GM21360 (cell line): ENCODE measurements around the gene PPP2R1B.
"Not testable (repeated sequence)": the region's sequence is repeated elsewhere in the genome, so short reads cannot be mapped to it uniquely, and the experiment has no call there.

Experiments
- ATAC-seq: cut with Tn5 transposase; IDR thresholded peaks from one replicate; pipeline ENCODE4 v1.9.1; 2021; ENCODE audit warnings: mild to moderate bottlenecking, moderate library complexity; ENCODE audit not compliant: unreplicated experiment

The PPP2R1B gene

DNA sequence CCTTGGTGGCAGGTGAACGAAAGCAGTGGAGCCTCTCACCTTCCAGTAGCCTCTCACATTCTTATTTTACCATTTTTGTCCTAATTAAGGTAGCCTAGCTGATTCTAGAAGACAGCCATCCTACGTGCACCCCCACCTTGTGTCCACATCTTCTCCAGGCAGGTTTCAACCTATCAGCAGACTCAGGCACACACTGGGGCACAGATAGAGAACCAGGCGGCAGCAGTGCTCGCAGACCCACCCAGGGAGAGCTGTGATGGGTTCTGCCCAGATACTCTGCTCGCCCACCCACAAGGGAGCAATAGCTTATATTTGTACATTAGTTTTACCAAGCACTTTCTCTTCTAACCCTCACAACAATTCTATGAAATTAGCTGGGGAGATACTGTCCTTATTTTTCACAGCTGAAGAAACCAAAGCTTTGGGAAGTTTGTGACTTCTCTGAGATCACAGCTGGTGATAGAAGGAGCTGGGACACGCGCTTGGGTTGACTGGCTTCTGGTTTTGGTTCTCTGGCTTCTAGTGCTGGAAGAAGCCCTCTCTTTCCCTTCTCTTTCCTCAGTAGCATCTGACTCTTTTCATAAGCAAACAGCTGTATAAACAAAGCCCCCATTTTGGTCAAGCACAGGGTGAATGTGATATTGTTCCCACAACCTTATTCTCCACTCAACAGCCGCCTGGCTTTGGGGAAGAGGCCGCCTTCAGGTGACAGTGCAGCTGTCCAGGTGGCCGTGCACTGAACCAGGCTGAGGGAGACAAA lies 36.9 kb downstream of the PPP2R1B start:
- no peak for ATAC-seq

DNA sequence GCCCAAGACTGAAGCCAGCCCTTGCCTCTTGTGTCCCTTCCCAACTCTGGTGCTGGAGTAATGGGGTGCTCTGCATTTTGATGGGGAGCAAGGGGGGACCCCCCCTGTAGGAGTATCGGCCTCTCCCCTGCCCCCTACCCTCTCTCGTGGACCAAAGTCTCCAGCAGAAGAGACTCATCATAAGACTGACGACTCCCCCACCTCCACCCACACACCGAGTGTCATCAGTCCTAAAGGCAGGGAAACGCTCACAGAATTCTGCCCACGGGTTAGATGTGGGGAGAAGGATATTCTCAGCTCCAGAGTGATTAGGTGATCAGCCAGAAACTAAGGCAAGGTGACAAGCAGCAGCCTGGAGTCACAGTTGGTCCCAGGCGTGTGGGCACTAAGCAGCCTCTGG lies 38.8 kb downstream of the PPP2R1B start:
- no peak for ATAC-seq

DNA sequence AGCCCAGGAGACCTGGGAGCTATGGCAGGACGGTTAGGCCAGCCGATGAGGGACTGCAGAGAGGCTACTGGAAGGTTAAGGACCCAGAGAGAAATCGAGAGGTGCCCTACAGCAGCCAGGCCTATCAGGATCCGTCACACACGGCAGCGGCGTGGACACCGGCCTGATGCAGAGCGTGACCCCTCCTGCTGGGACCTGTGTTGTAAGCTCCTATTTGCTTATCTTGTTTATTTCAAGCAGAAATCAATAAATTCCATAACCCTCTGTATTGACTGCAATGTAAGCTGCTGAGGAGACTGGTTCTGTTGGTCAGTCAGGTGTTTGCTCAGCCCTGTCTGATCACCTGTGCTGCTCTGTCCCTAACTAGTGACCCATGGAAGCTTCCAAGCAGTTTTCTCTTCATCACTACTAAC lies 39.9 kb downstream of the PPP2R1B start:
- ATAC-seq, result no peak

DNA sequence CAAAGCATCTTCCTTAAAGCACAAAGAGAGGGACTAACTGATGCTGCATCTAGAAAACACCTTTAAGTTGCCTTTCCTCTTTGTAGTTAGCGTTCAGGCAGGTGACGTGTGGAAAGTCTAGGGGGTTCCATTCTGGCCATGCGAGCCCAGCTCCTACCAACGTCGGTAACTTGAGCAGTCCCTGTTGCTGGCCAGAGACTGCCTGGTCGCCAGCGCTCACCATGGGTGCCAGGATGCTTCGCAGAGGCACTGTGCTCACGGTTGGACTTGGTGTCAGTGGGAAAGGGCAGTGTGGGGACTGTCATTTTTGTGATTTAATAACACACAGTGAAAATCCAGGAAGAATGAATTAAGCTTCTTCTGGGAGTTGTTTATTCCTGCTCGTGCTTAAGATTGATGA lies 40.6 kb downstream of the PPP2R1B start:
- no peak for ATAC-seq

DNA sequence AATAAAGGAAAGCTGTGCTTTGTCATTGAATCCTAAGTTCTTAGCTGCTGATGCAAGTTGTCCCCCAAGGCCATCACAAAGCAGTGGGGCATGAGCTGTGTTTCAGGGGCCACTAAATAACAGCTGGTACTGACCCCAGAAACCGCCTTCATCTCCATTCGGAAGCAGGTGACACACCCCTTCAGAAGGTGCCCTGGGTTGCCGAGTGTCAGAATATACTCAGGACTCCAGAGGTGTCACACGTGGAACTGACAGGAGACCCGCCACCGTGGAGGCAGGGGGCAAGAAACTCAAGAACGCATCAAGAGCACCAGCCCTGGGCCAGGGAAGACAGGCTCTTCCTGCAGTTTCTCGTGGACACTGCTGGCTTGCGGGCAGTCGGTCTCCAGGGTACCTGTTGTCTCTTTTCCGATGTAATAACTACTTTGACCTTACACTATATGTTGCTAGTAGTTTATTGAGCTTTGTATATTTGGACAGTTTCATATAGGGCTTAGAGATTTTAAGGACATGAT lies 41.5 kb downstream of the PPP2R1B start:
- ATAC-seq, result no peak

DNA sequence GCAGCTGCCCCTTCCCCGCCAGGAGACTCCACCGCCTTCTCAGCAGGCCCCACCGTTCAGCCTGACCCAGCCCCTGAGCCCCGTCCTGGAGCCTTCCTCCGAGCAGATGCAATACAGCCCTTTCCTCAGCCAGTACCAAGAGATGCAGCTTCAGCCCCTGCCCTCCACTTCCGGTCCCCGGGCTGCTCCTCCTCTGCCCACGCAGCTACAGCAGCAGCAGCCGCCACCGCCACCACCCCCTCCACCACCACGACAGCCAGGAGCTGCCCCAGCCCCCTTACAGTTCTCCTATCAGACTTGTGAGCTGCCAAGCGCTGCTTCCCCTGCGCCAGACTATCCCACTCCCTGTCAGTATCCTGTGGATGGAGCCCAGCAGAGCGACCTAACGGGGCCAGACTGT lies 42.6 kb downstream of the PPP2R1B start:
- no peak for ATAC-seq

DNA sequence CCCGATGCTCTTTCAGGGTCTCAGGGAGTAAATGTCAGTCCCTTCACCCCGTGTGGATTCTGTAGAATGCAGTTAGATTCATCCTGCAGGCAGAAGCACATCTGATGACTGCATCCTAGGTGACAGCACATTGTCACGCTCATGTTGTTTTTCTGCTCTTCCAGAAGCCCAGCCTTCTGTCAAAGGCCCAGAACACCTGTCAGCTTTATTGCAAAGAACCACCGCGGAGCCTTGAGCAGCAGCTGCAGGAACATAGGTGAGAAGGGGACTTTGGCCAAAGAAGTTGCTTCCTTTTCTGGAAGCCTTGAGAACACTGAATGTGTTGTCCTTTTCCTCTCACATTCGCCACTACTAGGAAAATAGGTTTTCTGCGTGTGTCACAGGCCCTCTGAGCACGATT lies 43.7 kb downstream of the PPP2R1B start:
- ATAC-seq, result no peak

DNA sequence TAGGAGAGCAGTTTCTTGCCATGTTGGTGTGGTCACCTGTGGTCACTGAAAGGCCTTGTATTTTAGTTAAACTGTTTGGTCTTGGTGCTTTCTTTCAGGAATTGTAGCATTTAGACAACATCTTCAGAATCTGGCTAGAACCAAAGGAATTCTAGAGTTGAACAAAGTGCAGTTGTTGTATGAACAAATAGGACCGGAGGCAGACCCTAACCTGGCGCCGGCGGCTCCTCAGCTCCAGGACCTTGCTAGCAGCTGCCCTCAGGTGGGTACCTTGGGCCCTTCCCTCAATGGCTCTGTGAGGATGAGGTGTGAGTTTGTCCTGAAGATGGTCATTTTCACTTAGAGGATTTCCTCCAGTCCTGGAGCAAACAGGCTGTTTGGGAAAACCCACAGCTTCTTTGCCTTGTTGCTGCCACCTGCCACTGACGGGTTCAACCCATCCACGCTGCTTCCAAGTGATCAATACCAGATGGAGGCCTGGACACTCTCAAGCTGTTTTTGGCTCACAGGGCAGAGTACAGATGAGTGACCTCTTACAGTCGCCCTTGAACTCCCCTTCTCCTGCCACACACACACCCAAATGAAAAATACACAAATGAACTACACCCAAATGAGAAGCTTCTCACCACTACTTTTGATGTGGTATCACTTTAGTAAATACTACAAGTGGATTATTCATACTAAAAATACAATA lies 45.2 kb downstream of the PPP2R1B start:
- ATAC-seq, result no peak

DNA sequence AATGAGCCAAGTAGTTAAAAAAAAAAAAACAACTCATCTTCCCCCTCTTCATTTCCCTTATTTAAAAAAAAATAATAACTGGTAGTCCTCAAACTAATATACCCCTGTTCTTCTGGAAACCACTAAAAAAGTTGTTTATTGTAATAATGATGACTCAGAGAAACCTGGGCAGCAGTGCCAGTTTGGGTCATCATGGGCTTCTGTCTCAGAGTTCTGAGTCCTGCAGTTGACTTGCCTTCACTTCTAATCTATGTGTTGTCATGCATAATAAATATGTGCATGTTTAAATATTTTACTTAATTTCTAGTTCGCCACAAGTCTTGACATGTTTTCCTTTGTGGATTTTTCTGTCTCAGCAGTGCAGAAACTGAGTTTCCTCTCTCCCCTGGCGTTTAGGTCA lies 46.8 kb downstream of the PPP2R1B start:
- no peak for ATAC-seq

DNA sequence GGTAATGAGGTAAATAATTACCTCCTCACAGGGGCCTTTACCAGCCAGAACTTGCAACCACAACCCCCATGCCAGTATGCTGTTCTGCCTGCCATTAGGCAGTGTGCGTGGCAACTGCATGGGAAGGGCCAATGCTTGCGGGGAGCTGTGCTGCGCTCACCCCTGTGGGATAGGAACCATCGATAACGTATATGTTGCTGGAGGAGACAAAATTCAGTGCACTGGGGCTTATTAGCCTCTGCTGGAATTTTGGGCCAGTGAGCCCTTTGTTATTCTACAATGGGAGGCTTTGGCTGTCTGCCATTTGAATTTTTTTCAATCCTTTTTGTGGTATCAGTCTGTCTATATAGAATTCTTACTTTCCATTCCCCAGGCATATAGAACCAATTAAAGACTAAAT lies 47.3 kb downstream of the PPP2R1B start:
- no peak for ATAC-seq

DNA sequence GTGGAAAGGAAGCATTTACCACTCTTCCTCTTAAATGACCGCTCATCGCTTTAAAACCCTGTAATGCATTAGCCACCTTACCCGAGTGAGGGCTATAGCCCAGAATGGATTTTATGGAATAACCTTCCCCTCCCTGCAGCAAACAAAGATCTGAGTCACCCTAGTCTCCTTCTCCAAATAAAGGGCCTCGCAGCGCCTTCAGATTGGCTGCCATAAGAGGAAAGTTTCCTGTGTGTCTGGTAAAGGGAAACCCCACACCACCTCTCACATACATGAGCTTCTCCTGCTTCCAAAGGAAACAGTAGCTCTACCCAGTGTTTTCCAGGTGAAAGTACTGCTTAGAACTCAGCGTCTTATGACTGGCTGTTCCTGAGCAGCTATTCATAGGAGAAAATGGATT lies 47.8 kb downstream of the PPP2R1B start:
- no peak for ATAC-seq

DNA sequence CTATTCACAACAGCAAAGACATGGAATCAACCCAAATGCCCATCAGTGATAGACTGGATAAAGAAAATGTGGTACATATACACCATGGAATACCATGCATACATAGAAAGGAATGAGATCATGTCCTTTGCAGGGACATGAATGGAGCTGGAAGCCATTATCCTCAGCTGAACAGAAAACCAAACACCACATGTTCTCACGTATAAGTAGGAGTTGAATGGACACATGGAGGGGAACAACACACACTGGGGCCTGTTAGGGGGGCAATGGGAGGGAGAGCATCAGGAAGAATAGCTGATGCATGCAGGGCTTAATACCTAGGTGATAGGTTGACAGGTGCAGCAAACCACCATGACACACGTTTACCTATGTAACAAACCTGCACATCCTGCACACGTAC lies 48.5 kb downstream of the PPP2R1B start:
- not testable (repeated sequence) for ATAC-seq

DNA sequence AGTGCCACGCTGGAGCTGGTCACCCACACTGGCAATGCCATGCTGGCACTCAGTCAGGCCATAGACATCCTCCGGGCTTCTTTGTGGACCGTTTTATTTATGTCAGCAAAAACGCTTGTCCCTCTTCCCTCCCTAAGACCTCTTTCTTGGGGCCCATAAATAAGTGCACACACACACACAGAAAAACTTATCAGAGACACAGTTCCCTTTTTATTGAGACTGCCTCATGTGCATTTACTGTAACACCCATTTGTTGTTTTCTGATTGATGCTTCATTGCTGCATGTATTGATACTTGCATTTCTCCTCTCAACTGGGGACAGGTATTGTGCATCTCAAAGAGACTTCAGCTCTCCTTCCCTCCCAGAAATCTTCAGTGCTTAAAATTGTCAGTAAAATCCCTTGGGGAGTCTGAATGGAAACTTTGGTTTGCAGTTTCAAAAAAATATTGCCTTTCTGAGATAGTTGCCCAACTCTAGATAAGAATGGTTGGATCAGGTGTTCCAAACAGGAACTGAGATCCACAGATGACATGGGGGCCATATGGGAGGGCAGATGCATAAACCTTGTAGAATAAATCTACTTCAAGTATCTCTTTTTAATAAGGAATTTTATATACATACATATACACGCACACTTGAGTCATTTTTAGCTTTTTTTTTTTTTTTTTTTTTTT lies 50.9 kb downstream of the PPP2R1B start:
- ATAC-seq, result no peak

DNA sequence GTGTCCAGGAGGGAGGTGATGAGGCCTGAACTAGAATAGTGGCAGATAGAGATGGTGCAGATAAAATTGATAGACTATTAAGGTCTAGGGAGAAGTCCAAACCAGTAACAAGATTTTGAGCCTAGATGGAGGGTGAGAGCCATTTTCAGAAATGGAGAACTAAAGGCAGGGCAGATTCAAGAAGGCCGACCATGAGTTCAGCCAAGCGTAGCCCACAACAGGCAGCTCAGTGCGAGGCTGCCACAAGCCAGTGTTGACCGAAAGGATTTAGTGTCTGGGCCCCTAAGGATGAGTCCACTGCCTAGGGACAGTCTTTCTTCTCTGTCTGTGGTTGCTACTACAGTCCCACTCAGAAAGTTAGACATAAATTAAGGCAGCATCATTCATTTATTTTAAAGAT lies 51.7 kb downstream of the PPP2R1B start:
- no peak for ATAC-seq

DNA sequence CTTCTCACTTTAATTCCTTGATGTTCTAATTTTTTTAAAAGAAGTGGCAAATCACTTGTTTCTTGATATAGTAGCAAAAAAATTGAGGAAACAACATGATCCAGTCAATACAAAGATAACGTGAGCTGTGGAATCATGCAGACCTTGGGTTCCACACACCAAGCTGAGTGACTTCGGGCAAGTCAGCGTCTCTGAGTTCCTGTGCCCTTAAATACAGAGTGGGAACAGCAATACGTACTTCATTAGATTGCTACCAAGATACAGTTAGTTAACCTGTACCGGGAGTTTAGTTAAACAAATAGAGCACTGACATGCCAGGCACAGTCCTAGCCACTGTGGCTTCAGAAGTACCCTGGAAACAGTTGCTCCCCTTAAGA lies 58.5 kb downstream of the PPP2R1B start:
- no peak for ATAC-seq

DNA sequence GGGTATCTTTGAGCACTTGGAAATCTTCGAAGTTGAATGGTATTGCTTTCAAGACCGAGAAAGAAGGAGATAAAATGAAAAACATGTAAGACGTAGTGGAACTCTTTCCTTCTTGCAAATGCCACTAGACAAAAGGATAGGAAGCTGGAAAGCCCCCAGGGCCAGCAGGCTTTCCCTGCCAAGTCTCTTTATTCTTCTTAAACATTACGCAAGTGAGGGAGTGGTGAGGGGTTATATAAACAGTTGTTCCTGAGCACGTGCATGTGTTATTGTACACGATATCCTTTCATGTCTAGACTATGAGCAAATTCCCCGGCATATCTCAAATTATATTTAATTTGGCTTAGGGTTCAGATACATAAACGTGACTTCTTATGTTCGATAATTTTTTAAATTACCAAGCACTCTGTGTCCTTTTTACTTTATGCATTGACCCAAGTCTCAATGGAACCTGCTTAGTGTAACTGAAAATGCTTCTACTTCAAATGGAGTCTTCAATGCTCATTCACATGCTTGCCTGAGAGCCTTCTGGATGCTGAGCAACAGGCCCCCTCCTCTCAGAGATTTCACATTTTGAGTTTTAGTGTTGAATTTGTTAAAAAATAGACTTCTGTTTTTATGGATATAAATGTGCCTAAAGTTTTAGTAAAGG lies 59.0 kb downstream of the PPP2R1B start:
- no peak for ATAC-seq

DNA sequence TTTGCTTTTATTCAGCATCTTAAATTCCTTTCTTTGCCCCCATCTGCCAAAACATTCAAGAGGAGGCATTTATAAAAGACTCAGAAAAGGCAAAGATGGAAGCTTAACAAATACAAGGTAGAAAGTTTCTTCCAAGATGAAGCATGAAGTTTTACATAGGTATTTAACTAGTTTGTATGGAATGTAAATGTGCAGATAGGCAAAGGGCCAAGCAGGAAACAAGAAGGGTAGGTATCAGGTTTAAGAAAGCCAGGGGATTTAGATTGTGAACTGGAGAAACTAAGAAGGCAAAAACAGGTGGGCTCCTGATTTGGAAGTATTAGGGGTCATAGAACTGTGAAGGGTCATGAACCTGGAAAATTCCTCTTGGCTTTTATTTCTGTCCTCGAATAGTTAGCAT lies 62.6 kb downstream of the PPP2R1B start:
- ATAC-seq, result no peak

DNA sequence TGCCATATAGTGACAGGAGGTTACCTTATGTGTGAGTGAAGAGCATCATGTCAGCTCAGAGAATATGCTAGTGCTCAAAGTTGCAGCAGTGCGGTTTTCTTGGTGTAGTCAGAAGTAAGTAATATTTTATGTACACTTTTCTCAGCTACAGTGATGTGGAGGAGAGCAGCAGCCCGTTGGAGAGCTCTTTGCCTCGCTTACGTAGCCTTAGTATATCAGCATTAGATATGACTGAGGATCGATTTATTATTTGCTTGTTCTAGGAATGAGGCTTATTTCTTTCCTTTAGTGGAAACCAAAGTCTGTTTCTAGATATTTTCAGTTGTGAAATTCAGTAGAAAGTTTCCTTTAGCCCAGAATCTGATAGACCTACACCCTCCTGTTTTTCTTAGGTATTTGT lies 63.6 kb downstream of the PPP2R1B start:
- no peak for ATAC-seq

DNA sequence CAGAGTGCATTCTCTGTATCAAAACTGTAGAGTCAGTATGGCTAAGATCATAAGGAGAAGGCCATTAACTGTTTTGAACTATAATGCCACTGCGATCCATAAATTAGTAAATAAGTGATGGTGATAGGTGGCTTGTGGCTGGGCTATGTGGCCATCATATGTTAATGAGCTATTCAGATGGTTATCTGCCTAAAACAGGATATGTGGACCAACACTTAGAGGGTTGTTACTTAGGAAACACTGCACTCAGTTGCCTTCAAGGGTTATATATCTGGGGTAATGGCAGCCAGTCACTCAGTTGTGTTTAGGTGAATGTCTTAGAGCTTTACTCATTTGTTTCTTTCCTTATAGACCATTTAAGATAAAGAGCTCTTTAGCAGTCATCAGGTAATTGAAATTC lies 66.0 kb downstream of the PPP2R1B start:
- ATAC-seq, result no peak

DNA sequence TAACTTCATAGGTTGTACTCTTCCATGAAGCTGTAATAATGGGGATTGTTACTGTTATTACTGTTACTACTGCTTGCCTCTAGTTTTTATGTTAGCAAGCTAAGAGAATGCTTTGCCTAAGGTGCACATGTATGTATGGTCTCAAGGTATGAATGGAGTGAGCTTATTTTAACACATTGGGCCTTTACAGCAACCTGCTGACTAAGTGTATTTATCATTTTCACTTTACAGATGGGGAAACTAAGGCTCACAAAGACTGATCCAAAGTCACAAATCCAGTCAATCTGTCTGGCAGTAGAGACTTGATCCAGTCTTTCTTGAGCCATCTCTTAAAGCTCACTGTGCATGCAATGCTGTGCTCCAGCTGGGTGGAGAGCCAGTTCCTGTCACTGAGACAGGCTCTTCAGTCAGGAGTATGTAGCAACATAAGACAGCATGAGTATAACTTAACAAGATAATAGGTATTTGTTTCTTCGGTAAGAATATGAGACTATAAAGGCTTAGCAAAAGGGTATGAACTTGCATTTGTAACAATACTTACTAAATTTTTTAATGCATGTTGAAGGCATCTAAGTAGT lies 66.5 kb downstream of the PPP2R1B start:
- ATAC-seq, result no peak
